CD4-positive, CD25-positive, alpha-beta regulatory T cell (primary cell): Measurements from ENCODE around the gene TKFC. TPM values are rescaled to one million over a fixed set of nuclear protein-coding genes. Genes with fewer than 3 reads are reported as not detected.

Experiments
- ATAC-seq, 2 donors: fragments of 150-1000 bp; cut with Tn5 transposase; one replicate each; pipeline ENCODE4 v1.10.0; 2021; ENCODE audit warnings: low read depth in 2 of 2, moderate number of reproducible peaks in 2 of 2, moderate library complexity in 1 of 2
- DNase-seq, 3 donors: peaks; one replicate each; pipeline versions ENCODE4 v3.0.0 to v3.0.0-alpha.2; 2012 to 2022; ENCODE audit warnings: mixed read lengths in 1 of 3
- H3K27ac ChIP-seq: one replicate; pipeline ENCODE4 v1.7.0; 2013; ENCODE audit warnings: mild to moderate bottlenecking, low read length; ENCODE audit not compliant: insufficient read depth, poor library complexity, severe bottlenecking
- H3K27me3 ChIP-seq: one replicate; pipeline ENCODE4 v1.7.0; 2013; ENCODE audit warnings: low read length; ENCODE audit not compliant: control insufficient read depth, insufficient read depth
- H3K36me3 ChIP-seq: one replicate; pipeline ENCODE4 v1.7.0; 2013; ENCODE audit warnings: mild to moderate bottlenecking, low read length, moderate library complexity; ENCODE audit not compliant: control insufficient read depth, insufficient read depth
- H3K4me1 ChIP-seq: 2 replicates; pipeline ENCODE4 v1.7.0; 2013; ENCODE audit warnings: mild to moderate bottlenecking, low read length; ENCODE audit not compliant: insufficient read depth, control insufficient read depth, poor library complexity, severe bottlenecking
- H3K4me3 ChIP-seq: one replicate; pipeline ENCODE4 v1.7.0; 2013; ENCODE audit warnings: low read depth, mild to moderate bottlenecking, low read length, moderate library complexity
- H3K9me3 ChIP-seq, 2 experiments: 1 replicate in 1 of 2; 2 replicates in 1 of 2; pipeline ENCODE4 v1.7.0; 2013; ENCODE audit warnings: low read length in 2 of 2, mild to moderate bottlenecking in 1 of 2, moderate library complexity in 1 of 2; ENCODE audit not compliant: control insufficient read depth in 2 of 2
- H3K27ac Mint-ChIP-seq, 3 donors: one replicate each; pipeline ENCODE4 v1.8.0; 2020 to 2022; ENCODE audit warnings: mild to moderate bottlenecking in 3 of 3, mixed read lengths in 3 of 3, moderate library complexity in 2 of 3
- H3K27me3 Mint-ChIP-seq: one replicate; pipeline ENCODE4 v1.8.0; 2022; ENCODE audit warnings: mild to moderate bottlenecking, mixed read lengths
- H3K36me3 Mint-ChIP-seq: one replicate; pipeline ENCODE4 v1.8.0; 2020; ENCODE audit warnings: mixed read lengths
- H3K4me1 Mint-ChIP-seq, 4 donors: one replicate each; pipeline ENCODE4 v1.8.0; 2020 to 2022; ENCODE audit warnings: mixed read lengths in 4 of 4, mild to moderate bottlenecking in 1 of 4
- H3K4me3 Mint-ChIP-seq, 4 donors: one replicate each; pipeline ENCODE4 v1.8.0; 2020 to 2022; ENCODE audit warnings: mild to moderate bottlenecking in 4 of 4, mixed read lengths in 4 of 4, moderate library complexity in 3 of 4
- H3K9me3 Mint-ChIP-seq, 7 donors: one replicate each; pipeline ENCODE4 v1.8.0; 2020 to 2022; ENCODE audit warnings: mixed read lengths in 7 of 7, mild to moderate bottlenecking in 3 of 7, moderate library complexity in 2 of 7
- polyA plus RNA-seq, 4 donors: library from polyadenylated mRNA; unstranded; fragments of 300-500 nt; fragmentation: Illumina TruSeq; gene quantifications; one replicate each; pipeline ENCODE4 v1.2.3, GENCODE V29; 2021
- total RNA-seq: library from RNA; stranded (reverse); gene quantifications from one replicate; pipeline ENCODE4 v1.2.3, GENCODE V29; 2022

TKFC gene
- 29.6 TPM for total RNA-seq
- 10 to 100 TPM; 29.2 to 33.2 (median 32.1) TPM for polyA plus RNA-seq

- Histone ChIP-seq H3K36me3 (peaks cover 20% of the 10 kb centered on the region), H3K27me3 (no peaks in the 10 kb centered on the region), H3K9me3 (no peaks in the 10 kb centered on the region), H3K4me1 (peaks cover 32% of the 10 kb centered on the region), H3K4me3 (peak within 1 kb of the TSS; percentile 85), H3K27ac (peak within 1 kb of the TSS; percentile 87)
- H3K27ac Mint-ChIP-seq, result peak within 1 kb of the TSS; percentile 97 to 98 (median 98)
- peaks cover 18% of the 10 kb centered on the region for H3K36me3 Mint-ChIP-seq
- peak; percentile 93 to 95 for ATAC-seq
- peak within 1 kb of the TSS; percentile 89 to 98 (median 96) for H3K4me3 Mint-ChIP-seq
- peaks cover 27 to 77% (median 52%) of the 10 kb centered on the region in 4 donors for H3K4me1 Mint-ChIP-seq
- no peaks in the 10 kb centered on the region for H3K9me3 Mint-ChIP-seq
- DNase-seq, result peak; percentile 96 to 98 (median 98)
- no peaks in the 10 kb centered on the region for H3K27me3 Mint-ChIP-seq
Observed at GRCh38 chr11:61332797-61333549, at the start of gene TKFC, which contains the start of gene DDB1. Gene TKFC, plus strand, starts transcription at chr11:61333228. Its CDS starts 1,501 bp downstream, at chr11:61334729. Gene DDB1, minus strand, starts transcription at chr11:61333105. Its CDS starts 137 bp downstream, at chr11:61332968.

DNA sequence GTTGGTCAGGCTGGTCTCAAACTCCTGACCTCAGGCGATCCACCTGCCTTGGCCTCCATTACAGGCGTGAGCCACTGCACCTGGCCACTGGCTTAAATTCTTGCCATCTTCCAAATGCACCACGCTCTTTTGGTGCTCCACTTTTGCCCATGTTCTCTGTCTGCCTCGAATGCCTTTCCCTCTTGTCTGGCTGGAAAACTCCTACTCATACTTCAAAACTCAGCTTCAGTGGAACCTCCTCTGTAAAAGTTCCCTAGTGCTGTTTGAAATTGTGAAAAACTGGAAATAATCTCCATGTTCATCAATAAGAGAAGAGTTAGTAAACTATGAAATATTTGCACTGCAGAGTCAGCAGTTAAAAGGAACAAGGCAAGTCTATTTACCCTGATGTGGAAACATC lies 49.4 kb upstream of the TKFC start:
- no peaks in the 10 kb centered on the region for H3K4me1 ChIP-seq
- H3K4me3 ChIP-seq, result no peak overlapping the region
- Mint-ChIP-seq H3K27ac (no peak overlapping the region), H3K9me3 (peaks cover 0 to 4% (median 0%) of the 10 kb centered on the region in 7 donors), H3K4me1 (no peaks in the 10 kb centered on the region), H3K27me3 (peaks cover 23% of the 10 kb centered on the region), H3K36me3 (no peaks in the 10 kb centered on the region), H3K4me3 (no peak overlapping the region)
- H3K36me3 ChIP-seq, result no peaks in the 10 kb centered on the region
- H3K9me3 ChIP-seq, result no peaks in the 10 kb centered on the region
- no peak overlapping the region for H3K27ac ChIP-seq
- ATAC-seq (no peak), DNase-seq (no peak)
- H3K27me3 ChIP-seq, result peaks cover 2% of the 10 kb centered on the region

DNA sequence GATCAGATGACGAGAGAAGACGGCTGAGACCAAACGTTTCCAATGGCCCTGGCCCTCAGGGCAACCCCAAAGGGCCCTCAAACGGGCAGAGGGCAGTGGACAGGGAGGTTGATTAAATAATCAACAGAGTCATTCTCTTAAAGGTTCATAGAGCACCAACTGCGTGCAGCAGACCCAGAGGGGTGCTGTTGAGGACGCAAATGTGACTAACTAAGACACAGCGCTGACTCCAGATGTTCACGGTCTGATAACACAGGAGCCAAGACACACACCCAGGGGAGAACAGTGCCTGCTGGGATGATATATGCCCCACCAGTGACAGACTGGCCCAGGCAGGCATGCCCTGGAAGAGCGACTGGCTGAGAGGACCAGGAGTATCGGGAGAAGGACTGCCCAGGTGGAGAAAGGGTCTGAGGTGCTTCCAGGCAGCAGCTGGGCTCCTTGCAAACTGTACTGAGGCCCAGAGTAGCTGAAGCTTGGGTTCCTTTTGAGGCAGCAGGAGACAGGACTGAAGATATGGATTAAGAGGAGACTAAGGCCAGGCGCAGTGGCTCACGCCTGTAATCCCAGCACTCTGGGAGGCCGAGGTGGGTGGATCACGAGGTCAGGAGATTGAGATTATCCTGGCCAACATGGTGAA lies 45.6 kb upstream of the TKFC start:
- no peaks in the 10 kb centered on the region for H3K9me3 ChIP-seq
- Mint-ChIP-seq H3K4me3 (no peak overlapping the region), H3K9me3 (peaks cover 0 to 5% (median 0%) of the 10 kb centered on the region in 7 donors), H3K27ac (no peak overlapping the region), H3K4me1 (peaks cover 0 to 1% (median 0%) of the 10 kb centered on the region in 4 donors), H3K36me3 (no peaks in the 10 kb centered on the region), H3K27me3 (peaks cover 36% of the 10 kb centered on the region)
- no peak for ATAC-seq
- H3K27me3 ChIP-seq, result peaks cover 2% of the 10 kb centered on the region
- H3K4me1 ChIP-seq, result no peaks in the 10 kb centered on the region
- H3K36me3 ChIP-seq, result no peaks in the 10 kb centered on the region
- DNase-seq, result no peak
- no peak overlapping the region for H3K27ac ChIP-seq
- no peak overlapping the region for H3K4me3 ChIP-seq

DNA sequence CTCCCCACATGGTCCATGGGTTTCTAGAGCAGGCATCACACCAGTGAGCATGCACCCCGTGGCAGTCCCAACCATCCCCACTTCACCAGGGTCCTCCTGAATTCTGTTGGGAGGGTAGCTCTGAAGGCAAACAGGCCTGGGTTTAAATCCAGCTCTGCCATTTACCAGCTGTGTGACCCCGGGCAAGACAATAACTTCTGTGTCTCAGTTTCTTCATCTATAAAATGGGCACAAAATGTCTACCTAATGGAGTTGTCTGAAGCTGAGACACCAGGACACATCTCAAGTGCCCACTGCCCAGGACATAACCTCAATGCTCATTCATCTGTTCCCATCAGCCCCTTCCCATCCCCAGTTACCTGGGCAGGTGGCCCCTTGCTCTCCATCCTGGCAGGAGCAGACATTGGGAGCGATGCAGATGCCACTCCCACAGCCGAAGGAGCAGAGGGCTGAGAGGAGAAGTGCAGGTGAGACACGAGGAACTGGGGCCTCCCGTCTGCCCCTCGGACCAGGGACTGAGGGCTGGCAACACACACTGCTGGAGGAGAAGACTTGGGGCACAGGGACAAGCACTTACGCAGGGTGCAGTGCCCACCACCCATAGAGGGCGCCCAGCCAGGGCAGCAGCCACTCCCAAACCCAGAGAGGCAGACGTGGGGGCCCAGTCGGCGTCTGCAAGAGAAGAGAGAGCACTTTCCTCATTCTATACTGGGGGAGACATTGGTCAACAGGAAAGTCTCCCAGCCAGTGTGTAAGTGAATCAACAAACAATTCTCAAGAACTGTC lies 41.9 kb upstream of the TKFC start:
- H3K9me3 ChIP-seq, result no peaks in the 10 kb centered on the region
- H3K4me3 Mint-ChIP-seq, result peak overlapping the region in 1 of 4 donors; percentile 38
- H3K27ac ChIP-seq, result no peak overlapping the region
- no peaks in the 10 kb centered on the region for H3K36me3 Mint-ChIP-seq
- H3K4me1 Mint-ChIP-seq, result peaks cover 0 to 15% (median 6%) of the 10 kb centered on the region in 4 donors
- H3K27me3 Mint-ChIP-seq, result peaks cover 44% of the 10 kb centered on the region
- no peak overlapping the region for H3K4me3 ChIP-seq
- peaks cover 23% of the 10 kb centered on the region for H3K4me1 ChIP-seq
- ATAC-seq (no peak), DNase-seq (no peak)
- no peaks in the 10 kb centered on the region for H3K27me3 ChIP-seq
- H3K9me3 Mint-ChIP-seq, result peaks cover 0 to 1% (median 0%) of the 10 kb centered on the region in 7 donors
- no peak overlapping the region for H3K27ac Mint-ChIP-seq
- H3K36me3 ChIP-seq, result no peaks in the 10 kb centered on the region

DNA sequence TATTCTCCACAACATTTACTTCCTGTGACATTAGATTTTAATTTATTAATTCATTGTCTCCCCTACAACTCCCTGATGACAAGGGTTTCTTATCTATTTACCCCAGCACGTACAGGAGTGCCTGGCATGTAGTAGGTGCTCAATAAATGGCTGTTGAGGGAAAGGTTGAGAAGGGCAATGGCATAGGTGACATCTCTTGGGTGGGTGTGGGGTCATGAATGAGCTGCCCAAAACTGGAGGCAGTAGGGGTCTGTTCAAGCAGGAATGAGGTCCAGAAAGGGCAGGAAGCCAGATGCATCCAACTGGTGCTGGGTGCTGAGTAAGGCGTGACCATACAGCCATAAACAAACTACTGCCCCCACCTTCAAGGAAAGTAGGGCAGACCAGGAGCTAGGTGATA lies 40.7 kb upstream of the TKFC start:
- Mint-ChIP-seq H3K9me3 (peaks cover 0 to 1% (median 0%) of the 10 kb centered on the region in 7 donors), H3K27me3 (peaks cover 47% of the 10 kb centered on the region), H3K4me3 (peak overlapping the region in 3 of 4 donors; percentile 14 to 50 (median 38)), H3K27ac (no peak overlapping the region), H3K36me3 (peaks cover 5% of the 10 kb centered on the region), H3K4me1 (peaks cover 0 to 16% (median 8%) of the 10 kb centered on the region in 4 donors)
- ATAC-seq (no peak), DNase-seq (no peak)
- Histone ChIP-seq H3K4me1 (peaks cover 23% of the 10 kb centered on the region), H3K36me3 (no peaks in the 10 kb centered on the region), H3K27ac (no peak overlapping the region), H3K9me3 (no peaks in the 10 kb centered on the region), H3K4me3 (no peak overlapping the region), H3K27me3 (no peaks in the 10 kb centered on the region)

DNA sequence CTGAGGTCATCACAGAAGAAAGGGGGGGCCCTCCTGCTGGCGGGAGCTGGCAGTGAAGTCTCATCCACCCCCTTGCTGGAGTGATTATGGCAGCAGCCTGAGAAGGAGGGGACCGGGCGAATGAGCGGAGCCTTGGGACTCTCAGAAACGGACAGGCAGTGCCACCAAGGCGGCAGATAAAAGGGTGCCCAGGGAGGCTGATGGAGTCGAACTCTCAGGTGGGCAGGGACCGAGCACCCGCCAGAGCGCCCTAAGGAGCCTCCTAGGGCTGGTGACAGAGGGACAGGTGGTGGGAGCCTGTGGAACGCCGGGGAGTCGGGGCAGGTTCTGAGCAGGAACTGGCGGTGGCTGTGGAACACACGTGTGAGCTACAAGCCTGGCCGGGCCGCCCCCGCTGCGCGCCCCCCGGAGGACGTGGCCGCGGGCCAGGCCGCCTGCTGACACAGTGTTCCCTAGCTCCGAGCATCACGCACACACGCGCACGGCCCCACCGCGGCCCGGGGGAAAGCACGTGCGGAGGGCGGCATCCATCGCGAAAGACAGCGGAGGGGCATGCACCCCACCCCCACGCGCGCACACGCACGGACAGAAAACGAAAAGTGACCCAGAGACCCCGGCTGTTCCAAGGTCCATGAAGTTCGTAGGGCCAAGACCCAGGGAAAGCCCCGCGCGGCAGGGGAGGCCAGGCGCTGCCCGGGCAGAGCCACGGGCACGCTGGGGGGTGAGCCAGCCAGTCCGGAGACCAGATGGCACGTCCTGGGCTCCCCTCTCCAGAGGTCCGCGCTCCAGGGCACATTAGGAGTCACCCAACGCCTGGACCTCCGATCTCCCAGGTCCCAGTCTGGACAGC lies 38.9 kb upstream of the TKFC start:
- Histone ChIP-seq H3K27ac (no peak overlapping the region), H3K27me3 (no peaks in the 10 kb centered on the region), H3K4me3 (no peak overlapping the region), H3K9me3 (no peaks in the 10 kb centered on the region), H3K4me1 (peaks cover 23% of the 10 kb centered on the region), H3K36me3 (peaks cover 7% of the 10 kb centered on the region)
- peaks cover 47% of the 10 kb centered on the region for H3K27me3 Mint-ChIP-seq
- peaks cover 17% of the 10 kb centered on the region for H3K36me3 Mint-ChIP-seq
- H3K9me3 Mint-ChIP-seq, result peaks cover 0 to 1% (median 0%) of the 10 kb centered on the region in 7 donors
- peaks cover 0 to 18% (median 12%) of the 10 kb centered on the region in 4 donors for H3K4me1 Mint-ChIP-seq
- peak in 2 of 3 donors; percentile 3 to 24 for DNase-seq
- peak in 1 of 2 donors; percentile 26 for ATAC-seq
- H3K4me3 Mint-ChIP-seq, result peak overlapping the region; percentile 57 to 83 (median 78)
- H3K27ac Mint-ChIP-seq, result no peak overlapping the region
